Keratinocyte (primary cell): ENCODE results near the gene SLX4IP. TPM values are rescaled to one million over a fixed set of nuclear protein-coding genes. Genes with fewer than 3 reads are reported as not detected.

Experiments used
- DNase-seq: peaks from one replicate; pipeline ENCODE4 v3.0.0-alpha.2; 2011; ENCODE audit warnings: low read depth, missing footprints, low spot score
- FAIRE-seq: peaks from 2 replicates; lab custom pipeline; 2011; peaks lifted over from hg19 to GRCh38; lab: Jason Lieb, UNC
- H2AFZ ChIP-seq: 2 replicates; pipeline ENCODE4 v1.6.0; 2012; ENCODE audit warnings: low read length, control low read depth, inconsistent platforms; ENCODE audit not compliant: control insufficient read depth
- H3K27ac ChIP-seq: 2 replicates; pipeline ENCODE4 v1.5.1; 2011; ENCODE audit warnings: low read length; ENCODE audit not compliant: control insufficient read depth, insufficient read depth
- H3K27me3 ChIP-seq: 3 replicates; pipeline ENCODE4 v1.6.0; 2011; ENCODE audit warnings: low read length; ENCODE audit not compliant: control insufficient read depth, insufficient read depth; ENCODE audit errors: extremely low read depth
- H3K36me3 ChIP-seq, 2 experiments: 2 replicates in 1 of 2; 3 replicates in 1 of 2; pipeline ENCODE4 v1.5.1; 2011; ENCODE audit warnings: low read length in 2 of 2, mild to moderate bottlenecking in 1 of 2; ENCODE audit not compliant: control insufficient read depth in 2 of 2, insufficient read depth in 2 of 2; ENCODE audit errors: extremely low read depth in 1 of 2
- H3K4me1 ChIP-seq: 3 replicates; pipeline ENCODE4 v1.5.1; 2011; ENCODE audit warnings: low read length; ENCODE audit not compliant: control insufficient read depth, insufficient read depth; ENCODE audit errors: extremely low read depth
- H3K4me2 ChIP-seq: 3 replicates; pipeline ENCODE4 v1.6.0; 2011; ENCODE audit warnings: low read depth, low read length; ENCODE audit not compliant: control insufficient read depth, insufficient read depth; ENCODE audit errors: extremely low read depth
- H3K4me3 ChIP-seq, 3 experiments: fragments of 200-600 bp in 1 of 3; sonication (generic) in 1 of 3; 2 replicates in 2 of 3; 3 replicates in 1 of 3; pipeline ENCODE4 v1.5.1; 2011 to 2016; ENCODE audit warnings: low read length in 3 of 3, mild to moderate bottlenecking in 3 of 3, control low read depth in 2 of 3, inconsistent platforms in 1 of 3, low read depth in 1 of 3, mixed read lengths in 1 of 3, mixed run types in 1 of 3, moderate library complexity in 1 of 3; ENCODE audit not compliant: control insufficient read depth in 2 of 3, insufficient read depth in 2 of 3; ENCODE audit errors: extremely low read depth in 1 of 3
- H3K79me2 ChIP-seq: 2 replicates; pipeline ENCODE4 v1.6.0; 2012; ENCODE audit warnings: low read length; ENCODE audit not compliant: control insufficient read depth, insufficient read depth
- H3K9ac ChIP-seq: 3 replicates; pipeline ENCODE4 v1.6.0; 2011; ENCODE audit warnings: low read length; ENCODE audit not compliant: control insufficient read depth, insufficient read depth; ENCODE audit errors: extremely low read depth
- H3K9me1 ChIP-seq: 3 replicates; pipeline ENCODE4 v1.6.0; 2011; ENCODE audit warnings: low read length; ENCODE audit not compliant: control insufficient read depth, insufficient read depth; ENCODE audit errors: extremely low read depth
- H3K9me3 ChIP-seq: 2 replicates; pipeline ENCODE4 v1.5.1; 2012; ENCODE audit warnings: low read depth, low read length; ENCODE audit not compliant: control insufficient read depth
- H4K20me1 ChIP-seq: 3 replicates; pipeline ENCODE4 v1.6.0; 2011; ENCODE audit warnings: low read length; ENCODE audit not compliant: control insufficient read depth, insufficient read depth; ENCODE audit errors: extremely low read depth
- EZH2 ChIP-seq: IDR thresholded peaks from one replicate; pipeline ENCODE4 v1.6.1; 2012; ENCODE audit warnings: inconsistent platforms, mild to moderate bottlenecking, low read length, moderate library complexity
- dilution Hi-C: fragments of 300-500 bp; cut with MboI; formaldehyde crosslinking; loops from one replicate; pipeline ENCODE4 v1.7.0; 2020; ENCODE audit warnings: low sequenced_read_pairs; ENCODE audit not compliant: extremely low pct_ligation_motif_present
- polyA plus RNA-seq, 5 experiments: library from polyadenylated mRNA; depleted of rRNA in 3 of 5; stranded (reverse) in 3 of 5; stranded (forward) in 1 of 5; unstranded in 1 of 5; fragments of >200 nt; gene quantifications; 1 replicate in 1 of 5; 2 replicates in 3 of 5; 3 replicates in 1 of 5; pipeline versions ENCODE4 v1.2.1 to v1.2.3, GENCODE V29; 2011 to 2012; ENCODE audit warnings: missing spikeins in 2 of 5, low read depth in 1 of 5, low replicate concordance in 1 of 5
- TF ChIP-seq, protein P1 (sequence below), 3 experiments: IDR thresholded peaks in 1 of 3; conservative IDR thresholded peaks in 1 of 3; optimal IDR thresholded peaks in 1 of 3; 2 replicates in 2 of 3; 3 replicates in 1 of 3; pipeline versions ENCODE3 to v1.5.1; 2011; ENCODE audit warnings: low read length in 3 of 3, mild to moderate bottlenecking in 3 of 3, moderate library complexity in 2 of 3, control low read depth in 1 of 3, inconsistent platforms in 1 of 3; ENCODE audit not compliant: insufficient read depth in 2 of 3; ENCODE audit errors: extremely low read depth in 1 of 3

Gene SLX4IP
- polyA plus RNA-seq, 1 donor (not counting 4 experiments of a cell fraction or from before 2014, with no cell fraction given) = 3.0 TPM

- DNase-seq = no peak
- Histone ChIP-seq H3K27me3 (no peaks in the 10 kb centered on the region), H3K27ac (no peak overlapping the region), H3K4me1 (no peaks in the 10 kb centered on the region), H3K4me3 (no peak overlapping the region), H3K36me3 (peaks cover 0 to 1% of the 10 kb centered on the region in 2 experiments), H3K4me2 (no peak overlapping the region), H4K20me1 (no peaks in the 10 kb centered on the region), H2AFZ (no peak overlapping the region), H3K9ac (no peak overlapping the region), H3K79me2 (no peaks in the 10 kb centered on the region), H3K9me3 (no peaks in the 10 kb centered on the region), H3K9me1 (no peaks in the 10 kb centered on the region)
- dilution Hi-C loops = no loop called here
- FAIRE-seq = no peak
- TF ChIP-seq, protein P1, sequence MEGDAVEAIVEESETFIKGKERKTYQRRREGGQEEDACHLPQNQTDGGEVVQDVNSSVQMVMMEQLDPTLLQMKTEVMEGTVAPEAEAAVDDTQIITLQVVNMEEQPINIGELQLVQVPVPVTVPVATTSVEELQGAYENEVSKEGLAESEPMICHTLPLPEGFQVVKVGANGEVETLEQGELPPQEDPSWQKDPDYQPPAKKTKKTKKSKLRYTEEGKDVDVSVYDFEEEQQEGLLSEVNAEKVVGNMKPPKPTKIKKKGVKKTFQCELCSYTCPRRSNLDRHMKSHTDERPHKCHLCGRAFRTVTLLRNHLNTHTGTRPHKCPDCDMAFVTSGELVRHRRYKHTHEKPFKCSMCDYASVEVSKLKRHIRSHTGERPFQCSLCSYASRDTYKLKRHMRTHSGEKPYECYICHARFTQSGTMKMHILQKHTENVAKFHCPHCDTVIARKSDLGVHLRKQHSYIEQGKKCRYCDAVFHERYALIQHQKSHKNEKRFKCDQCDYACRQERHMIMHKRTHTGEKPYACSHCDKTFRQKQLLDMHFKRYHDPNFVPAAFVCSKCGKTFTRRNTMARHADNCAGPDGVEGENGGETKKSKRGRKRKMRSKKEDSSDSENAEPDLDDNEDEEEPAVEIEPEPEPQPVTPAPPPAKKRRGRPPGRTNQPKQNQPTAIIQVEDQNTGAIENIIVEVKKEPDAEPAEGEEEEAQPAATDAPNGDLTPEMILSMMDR (optimal IDR thresholded peaks at IDR 0.05 in 1 of 3, IDR thresholded peaks at IDR 0.05 in 1 of 3, conservative IDR thresholded peaks at IDR 0.05 in 1 of 3; ENCODE audit: extremely low read depth in 1 of 3, insufficient read depth in 2 of 3, low read length in 3 of 3) = no peak
- no peak for TF ChIP-seq EZH2
Observed at GRCh38 chr20:10531848-10532247, 96.7 kb downstream of the SLX4IP start.

DNA sequence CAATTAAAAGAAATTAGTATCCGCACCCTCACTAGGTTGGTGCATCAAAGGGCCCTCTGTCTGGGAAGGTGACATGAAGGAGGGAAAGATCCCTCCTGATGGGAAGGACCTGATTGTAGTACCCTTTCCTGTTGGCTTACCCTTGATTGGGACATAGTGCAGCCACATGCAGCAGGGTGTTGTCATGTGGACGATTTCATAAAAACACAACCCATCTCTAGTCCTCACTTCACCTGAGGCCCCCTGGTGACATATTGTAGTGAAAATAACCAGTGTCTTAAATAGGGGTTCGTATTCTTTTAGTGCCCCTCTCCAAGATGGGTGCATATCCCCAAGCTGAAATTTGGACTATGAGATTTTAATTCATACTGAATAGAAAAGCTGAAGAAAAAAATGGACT lies 97.3 kb downstream of the SLX4IP start:
- no peak overlapping the region for H2AFZ ChIP-seq
- H4K20me1 ChIP-seq = no peaks in the 10 kb centered on the region
- DNase-seq = no peak
- no peak for TF ChIP-seq EZH2
- TF ChIP-seq, protein P1 (optimal IDR thresholded peaks at IDR 0.05 in 1 of 3, IDR thresholded peaks at IDR 0.05 in 1 of 3, conservative IDR thresholded peaks at IDR 0.05 in 1 of 3; ENCODE audit: extremely low read depth in 1 of 3, insufficient read depth in 2 of 3, low read length in 3 of 3) = no peak
- H3K9ac ChIP-seq = no peak overlapping the region
- H3K9me3 ChIP-seq = no peaks in the 10 kb centered on the region
- H3K4me2 ChIP-seq = no peak overlapping the region
- H3K4me3 ChIP-seq = no peak overlapping the region
- H3K9me1 ChIP-seq = no peaks in the 10 kb centered on the region
- dilution Hi-C loops = no loop called here
- H3K27ac ChIP-seq = no peak overlapping the region
- no peaks in the 10 kb centered on the region for H3K27me3 ChIP-seq
- no peaks in the 10 kb centered on the region for H3K79me2 ChIP-seq
- no peaks in the 10 kb centered on the region for H3K4me1 ChIP-seq
- no peak for FAIRE-seq
- peaks cover 0 to 1% of the 10 kb centered on the region in 2 experiments for H3K36me3 ChIP-seq
